Uterus (tissue), 2 donors: ENCODE measurements around the gene PLEKHH1.

Experiments
- CTCF ChIP-seq, 4 experiments: fragments of 200-600 bp in 2 of 4; fragments of 450-650 bp in 2 of 4; sonication (generic) in 2 of 4; IDR thresholded peaks; one replicate each; pipeline ENCODE4 v1.5.1; 2016 to 2019; ENCODE audit warnings: antibody characterized with exemption in 4 of 4, mild to moderate bottlenecking in 2 of 4, moderate library complexity in 1 of 4
- POLR2A ChIP-seq, 2 donors: fragments of 450-650 bp; IDR thresholded peaks; one replicate each; pipeline ENCODE4 v1.6.1; 2016; ENCODE audit warnings: antibody characterized with exemption in 2 of 2, mild to moderate bottlenecking in 1 of 2, moderate library complexity in 1 of 2

DNA sequence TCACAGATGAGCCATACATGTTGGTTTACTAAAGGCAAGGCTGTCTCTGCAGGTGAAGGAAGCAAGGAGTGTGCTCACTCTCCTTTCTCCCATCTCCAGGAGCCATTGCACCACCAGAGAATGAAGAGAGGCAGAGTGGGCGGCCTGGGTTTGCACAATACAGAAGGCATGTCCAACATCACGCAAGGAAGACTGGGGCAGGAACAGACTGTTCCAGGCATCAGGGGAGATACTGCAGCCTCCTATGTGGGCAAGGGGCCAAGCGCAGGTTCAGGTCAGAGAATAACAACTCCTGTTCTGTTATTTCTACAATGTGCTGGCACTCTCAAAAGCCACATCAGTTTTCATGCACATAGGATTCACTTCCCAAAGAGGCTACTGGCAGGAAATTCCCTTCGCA, 42.9 kb upstream of the PLEKHH1 start:
- no peak for TF ChIP-seq CTCF (IDR thresholded peaks at IDR 0.05)
- TF ChIP-seq POLR2A (IDR thresholded peaks at IDR 0.05), result no peak
